ENCODE results near the gene PDE6A. TPM values are rescaled to one million over a fixed set of nuclear protein-coding genes. Genes with fewer than 3 reads are reported as not detected.

Gene PDE6A
- total and polyA plus RNA-seq, 2 donors from 2014 or later: 0.03 TPM; not detected in 1

- peaks cover 0 to 11% (median 3%) of the 10 kb centered on the region in 3 donors for H3K4me1 ChIP-seq (ENCODE audit: control insufficient read depth in 2 of 3, insufficient read depth in 2 of 3, low read depth in 1 of 3, low read length in 3 of 3)
- no peaks in the 10 kb centered on the region for H3K9me3 ChIP-seq (ENCODE audit: control insufficient read depth in 2 of 3, insufficient read depth in 1 of 3, low read length in 3 of 3)
- DNase-seq (no peak), FAIRE-seq (no peak)
- H3K27me3 ChIP-seq (ENCODE audit: control insufficient read depth, insufficient read depth, low read length): no peaks in the 10 kb centered on the region
- no peak overlapping the region for H3K27ac ChIP-seq (ENCODE audit: low read depth in 2 of 2, low read length in 2 of 2)
- H3K36me3 ChIP-seq (ENCODE audit: control insufficient read depth in 2 of 3, insufficient read depth in 3 of 3, low read length in 3 of 3): no peaks in the 10 kb centered on the region
- no peak overlapping the region for H3K4me3 ChIP-seq (ENCODE audit: low read length in 3 of 3)
- no peak overlapping the region for H3K9ac ChIP-seq (ENCODE audit: low read length in 3 of 3)
- intact Hi-C loops (cut with DNase I): no loop called here
- TF ChIP-seq CTCF (IDR thresholded peaks at IDR 0.05; ENCODE audit: borderline replicate concordance, extremely low read depth, insufficient read depth): no peak
Measured at GRCh38 chr5:149963729-149964128, 19.1 kb upstream of the PDE6A start.

DNA sequence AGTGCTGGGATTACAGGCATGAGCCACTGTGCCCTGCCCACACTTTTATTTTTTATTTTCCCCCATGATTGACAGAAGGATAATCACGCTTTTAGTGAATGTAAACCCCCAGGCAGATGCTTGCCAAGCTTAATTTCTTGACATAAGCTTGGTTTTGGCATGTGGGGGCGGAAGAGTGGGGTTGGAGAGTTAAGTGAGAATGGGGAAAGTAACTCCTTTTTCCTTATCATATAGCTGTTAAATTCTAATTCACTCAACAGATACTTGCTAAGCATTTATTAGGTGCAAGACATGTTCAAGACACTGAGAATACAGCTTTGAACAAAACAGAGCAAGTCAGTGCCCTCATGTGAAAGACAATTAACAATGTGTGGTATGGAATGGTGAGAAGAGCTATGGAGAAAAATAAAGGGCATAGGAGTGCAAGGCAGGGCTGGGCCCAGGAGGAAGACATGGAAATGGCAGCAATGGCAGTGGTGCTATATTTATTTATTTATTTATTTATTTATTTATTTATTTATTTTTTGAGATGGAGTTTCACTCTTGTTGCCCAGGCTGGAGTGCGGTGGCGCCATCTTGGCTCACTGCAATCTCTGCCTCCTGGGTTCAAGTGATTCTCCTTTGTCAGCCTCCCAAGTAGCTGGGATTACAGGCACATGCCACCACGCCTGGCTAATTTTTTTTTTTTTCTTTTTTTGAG lies 18.2 kb upstream of the PDE6A start:
- Histone ChIP-seq H3K36me3 (ENCODE audit: control insufficient read depth in 2 of 3, insufficient read depth in 3 of 3, low read length in 3 of 3) (no peaks in the 10 kb centered on the region), H3K4me3 (ENCODE audit: low read length in 3 of 3) (no peak overlapping the region), H3K4me1 (ENCODE audit: control insufficient read depth in 2 of 3, insufficient read depth in 2 of 3, low read depth in 1 of 3, low read length in 3 of 3) (peaks cover 0 to 11% (median 3%) of the 10 kb centered on the region in 3 donors), H3K9ac (ENCODE audit: low read length in 3 of 3) (no peak overlapping the region), H3K27ac (ENCODE audit: low read depth in 2 of 2, low read length in 2 of 2) (no peak overlapping the region), H3K27me3 (ENCODE audit: control insufficient read depth, insufficient read depth, low read length) (no peaks in the 10 kb centered on the region), H3K9me3 (ENCODE audit: control insufficient read depth in 2 of 3, insufficient read depth in 1 of 3, low read length in 3 of 3) (no peaks in the 10 kb centered on the region)
- no peak for FAIRE-seq
- intact Hi-C loops (cut with DNase I): no loop called here
- DNase-seq: no peak
- no peak for TF ChIP-seq CTCF (IDR thresholded peaks at IDR 0.05; ENCODE audit: borderline replicate concordance, extremely low read depth, insufficient read depth)

DNA sequence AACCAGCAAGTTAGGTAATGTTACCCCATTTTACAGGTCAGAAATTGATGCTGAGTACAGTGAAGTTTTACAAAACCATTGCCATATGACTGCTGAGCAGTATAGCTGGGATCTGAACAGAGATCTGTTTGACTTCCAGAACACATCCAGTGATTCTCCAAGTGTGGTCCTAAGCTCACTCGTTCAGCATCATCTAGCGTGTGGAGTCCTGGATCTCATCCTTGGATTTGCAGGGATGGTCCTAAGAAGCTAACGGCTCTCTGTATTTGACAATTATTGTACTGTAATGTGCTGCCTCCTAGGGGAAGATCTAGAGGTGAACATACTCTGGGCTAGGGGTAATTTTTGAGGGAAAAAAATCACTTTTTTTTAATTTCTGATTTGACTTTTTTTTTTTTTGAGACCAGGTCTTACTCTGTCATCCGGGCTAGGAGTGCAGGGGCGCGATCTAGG lies 17.4 kb upstream of the PDE6A start:
- Histone ChIP-seq H3K36me3 (ENCODE audit: control insufficient read depth in 2 of 3, insufficient read depth in 3 of 3, low read length in 3 of 3) (no peaks in the 10 kb centered on the region), H3K27ac (ENCODE audit: low read depth in 2 of 2, low read length in 2 of 2) (no peak overlapping the region), H3K9ac (ENCODE audit: low read length in 3 of 3) (no peak overlapping the region), H3K4me3 (ENCODE audit: low read length in 3 of 3) (peak overlapping the region in 1 of 3 donors; percentile 30), H3K4me1 (ENCODE audit: control insufficient read depth in 2 of 3, insufficient read depth in 2 of 3, low read depth in 1 of 3, low read length in 3 of 3) (peaks cover 0 to 11% (median 3%) of the 10 kb centered on the region in 3 donors), H3K27me3 (ENCODE audit: control insufficient read depth, insufficient read depth, low read length) (no peaks in the 10 kb centered on the region), H3K9me3 (ENCODE audit: control insufficient read depth in 2 of 3, insufficient read depth in 1 of 3, low read length in 3 of 3) (no peaks in the 10 kb centered on the region)
- intact Hi-C loops (cut with DNase I): no loop called here
- DNase-seq: peak in 2 of 5 donors; percentile 36 to 63
- peak; percentile 35 for TF ChIP-seq CTCF (IDR thresholded peaks at IDR 0.05; ENCODE audit: borderline replicate concordance, extremely low read depth, insufficient read depth)
- no peak for FAIRE-seq

Measured in kidney (tissue), 14 donors.